Adrenal gland (tissue), 5 donors: ENCODE measurements around the gene DCDC2C.

Source experiments
- POLR2A ChIP-seq, 2 donors: fragments of 450-650 bp; IDR thresholded peaks; one replicate each; pipeline ENCODE4 v1.6.1; 2017; ENCODE audit warnings: antibody characterized with exemption in 2 of 2, mild to moderate bottlenecking in 2 of 2, moderate library complexity in 1 of 2
- TF ChIP-seq, protein P1 (sequence below), 6 experiments: fragments of 450-650 bp in 4 of 6; fragments of 200-600 bp in 2 of 6; sonication (generic) in 1 of 6; IDR thresholded peaks; 1 replicate in 5 of 6; 2 replicates in 1 of 6; pipeline versions ENCODE4 v1.5.1 to v1.8.0; 2016 to 2021; ENCODE audit warnings: antibody characterized with exemption in 6 of 6, mild to moderate bottlenecking in 2 of 6, moderate library complexity in 1 of 6
- donor health status: DM: no; HTN: no; CAD: no.

DNA sequence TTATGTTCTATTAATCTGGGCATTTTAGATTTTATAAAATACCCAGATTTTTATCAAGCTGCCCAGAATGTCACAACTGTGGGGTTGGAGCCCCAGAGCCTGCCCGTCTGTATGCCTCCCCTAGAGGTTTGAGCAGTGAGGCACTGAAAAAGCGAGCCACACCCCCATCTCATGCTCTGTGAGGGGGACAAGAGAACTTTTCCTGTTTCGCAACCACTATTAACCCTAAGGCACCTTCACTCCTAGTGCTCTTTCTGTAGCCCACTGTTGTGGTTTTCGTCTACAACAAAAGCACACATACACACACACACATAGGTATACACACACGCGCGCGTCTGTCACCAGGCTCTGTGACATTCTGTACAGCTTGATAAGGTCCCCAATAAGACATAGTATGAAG is 38.0 kb downstream of the DCDC2C start:
- TF ChIP-seq, protein P1, sequence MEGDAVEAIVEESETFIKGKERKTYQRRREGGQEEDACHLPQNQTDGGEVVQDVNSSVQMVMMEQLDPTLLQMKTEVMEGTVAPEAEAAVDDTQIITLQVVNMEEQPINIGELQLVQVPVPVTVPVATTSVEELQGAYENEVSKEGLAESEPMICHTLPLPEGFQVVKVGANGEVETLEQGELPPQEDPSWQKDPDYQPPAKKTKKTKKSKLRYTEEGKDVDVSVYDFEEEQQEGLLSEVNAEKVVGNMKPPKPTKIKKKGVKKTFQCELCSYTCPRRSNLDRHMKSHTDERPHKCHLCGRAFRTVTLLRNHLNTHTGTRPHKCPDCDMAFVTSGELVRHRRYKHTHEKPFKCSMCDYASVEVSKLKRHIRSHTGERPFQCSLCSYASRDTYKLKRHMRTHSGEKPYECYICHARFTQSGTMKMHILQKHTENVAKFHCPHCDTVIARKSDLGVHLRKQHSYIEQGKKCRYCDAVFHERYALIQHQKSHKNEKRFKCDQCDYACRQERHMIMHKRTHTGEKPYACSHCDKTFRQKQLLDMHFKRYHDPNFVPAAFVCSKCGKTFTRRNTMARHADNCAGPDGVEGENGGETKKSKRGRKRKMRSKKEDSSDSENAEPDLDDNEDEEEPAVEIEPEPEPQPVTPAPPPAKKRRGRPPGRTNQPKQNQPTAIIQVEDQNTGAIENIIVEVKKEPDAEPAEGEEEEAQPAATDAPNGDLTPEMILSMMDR (IDR thresholded peaks at IDR 0.05): no peak
- no peak for TF ChIP-seq POLR2A (IDR thresholded peaks at IDR 0.05)
